Measurements from ENCODE around the gene TRPM3.

Gene TRPM3

DNA sequence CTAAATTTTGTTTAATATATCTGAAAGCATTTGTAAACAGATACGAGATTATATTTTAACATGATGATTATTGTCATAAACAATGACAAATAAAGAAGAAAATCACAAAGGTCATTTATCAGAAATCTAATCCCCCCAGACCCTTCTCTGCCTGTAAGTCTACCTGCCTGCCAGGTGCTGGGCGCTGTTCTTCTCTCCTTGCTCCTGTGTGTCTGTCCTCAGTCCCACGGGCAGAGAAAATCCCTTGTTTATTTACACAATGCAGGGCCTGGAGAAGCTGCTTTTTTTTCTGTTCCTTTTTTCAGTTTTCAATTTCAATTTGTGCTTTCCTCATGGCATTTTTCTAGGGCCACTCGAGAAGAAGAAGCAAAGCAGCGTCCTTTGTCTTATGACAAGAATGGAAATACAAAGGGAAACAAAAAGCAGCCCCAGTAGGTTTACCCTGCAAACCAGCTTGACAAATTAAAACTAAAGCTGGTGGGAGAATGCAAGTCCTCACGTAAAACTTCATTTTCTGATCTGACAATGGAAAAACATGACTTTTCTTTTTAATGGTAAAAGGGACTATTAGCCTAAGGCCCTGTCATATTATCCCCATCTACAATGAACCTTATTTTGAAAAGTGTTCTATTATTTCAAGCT is 424.6 kb downstream of the TRPM3 start:
- no peak for TF ChIP-seq CSDC2 (CRISPR knock-in tag; IDR thresholded peaks at IDR 0.05)
- no peak for TF ChIP-seq BACH2 (CRISPR knock-in tag; IDR thresholded peaks at IDR 0.05; ENCODE audit: borderline replicate concordance)
- no peak for TF ChIP-seq SNAI2 (CRISPR knock-in tag; IDR thresholded peaks at IDR 0.05)
- TF ChIP-seq ISL1 (CRISPR knock-in tag; IDR thresholded peaks at IDR 0.05), result no peak
- no peak for TF ChIP-seq PPARA (CRISPR knock-in tag; IDR thresholded peaks at IDR 0.05; ENCODE audit: borderline replicate concordance)
- TF ChIP-seq, protein P1, sequence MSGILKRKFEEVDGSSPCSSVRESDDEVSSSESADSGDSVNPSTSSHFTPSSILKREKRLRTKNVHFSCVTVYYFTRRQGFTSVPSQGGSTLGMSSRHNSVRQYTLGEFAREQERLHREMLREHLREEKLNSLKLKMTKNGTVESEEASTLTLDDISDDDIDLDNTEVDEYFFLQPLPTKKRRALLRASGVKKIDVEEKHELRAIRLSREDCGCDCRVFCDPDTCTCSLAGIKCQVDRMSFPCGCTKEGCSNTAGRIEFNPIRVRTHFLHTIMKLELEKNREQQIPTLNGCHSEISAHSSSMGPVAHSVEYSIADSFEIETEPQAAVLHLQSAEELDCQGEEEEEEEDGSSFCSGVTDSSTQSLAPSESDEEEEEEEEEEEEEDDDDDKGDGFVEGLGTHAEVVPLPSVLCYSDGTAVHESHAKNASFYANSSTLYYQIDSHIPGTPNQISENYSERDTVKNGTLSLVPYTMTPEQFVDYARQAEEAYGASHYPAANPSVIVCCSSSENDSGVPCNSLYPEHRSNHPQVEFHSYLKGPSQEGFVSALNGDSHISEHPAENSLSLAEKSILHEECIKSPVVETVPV (CRISPR knock-in tag; IDR thresholded peaks at IDR 0.05), result no peak
- TF ChIP-seq ESRRG (CRISPR knock-in tag; IDR thresholded peaks at IDR 0.05), result no peak
- no peak for TF ChIP-seq GLIS3 (CRISPR knock-in tag; IDR thresholded peaks at IDR 0.05)
- TF ChIP-seq, protein P2, sequence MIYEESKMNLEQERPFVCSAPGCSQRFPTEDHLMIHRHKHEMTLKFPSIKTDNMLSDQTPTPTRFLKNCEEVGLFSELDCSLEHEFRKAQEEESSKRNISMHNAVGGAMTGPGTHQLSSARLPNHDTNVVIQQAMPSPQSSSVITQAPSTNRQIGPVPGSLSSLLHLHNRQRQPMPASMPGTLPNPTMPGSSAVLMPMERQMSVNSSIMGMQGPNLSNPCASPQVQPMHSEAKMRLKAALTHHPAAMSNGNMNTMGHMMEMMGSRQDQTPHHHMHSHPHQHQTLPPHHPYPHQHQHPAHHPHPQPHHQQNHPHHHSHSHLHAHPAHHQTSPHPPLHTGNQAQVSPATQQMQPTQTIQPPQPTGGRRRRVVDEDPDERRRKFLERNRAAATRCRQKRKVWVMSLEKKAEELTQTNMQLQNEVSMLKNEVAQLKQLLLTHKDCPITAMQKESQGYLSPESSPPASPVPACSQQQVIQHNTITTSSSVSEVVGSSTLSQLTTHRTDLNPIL (CRISPR knock-in tag; IDR thresholded peaks at IDR 0.05; ENCODE audit: low read depth), result no peak
- TF ChIP-seq OSR1 (CRISPR knock-in tag; IDR thresholded peaks at IDR 0.05), result no peak
- no peak for TF ChIP-seq ZFP3 (CRISPR knock-in tag; IDR thresholded peaks at IDR 0.05)
- TF ChIP-seq TSHZ2 (CRISPR knock-in tag; IDR thresholded peaks at IDR 0.05), result no peak
- TF ChIP-seq TCF4 (CRISPR knock-in tag; IDR thresholded peaks at IDR 0.05; ENCODE audit: borderline replicate concordance), result no peak
- no peak for TF ChIP-seq RARB (CRISPR knock-in tag; IDR thresholded peaks at IDR 0.05)
- no peak for TF ChIP-seq ZFP30 (CRISPR knock-in tag; IDR thresholded peaks at IDR 0.05)
- TF ChIP-seq TOX (CRISPR knock-in tag; IDR thresholded peaks at IDR 0.05; ENCODE audit: borderline replicate concordance), result no peak
- no peak for TF ChIP-seq ZNF70 (CRISPR knock-in tag; IDR thresholded peaks at IDR 0.05)
- no peak for TF ChIP-seq ZNF565 (CRISPR knock-in tag; conservative IDR thresholded peaks at IDR 0.05; ENCODE audit: low read depth)
- ATAC-seq, result no peak

DNA sequence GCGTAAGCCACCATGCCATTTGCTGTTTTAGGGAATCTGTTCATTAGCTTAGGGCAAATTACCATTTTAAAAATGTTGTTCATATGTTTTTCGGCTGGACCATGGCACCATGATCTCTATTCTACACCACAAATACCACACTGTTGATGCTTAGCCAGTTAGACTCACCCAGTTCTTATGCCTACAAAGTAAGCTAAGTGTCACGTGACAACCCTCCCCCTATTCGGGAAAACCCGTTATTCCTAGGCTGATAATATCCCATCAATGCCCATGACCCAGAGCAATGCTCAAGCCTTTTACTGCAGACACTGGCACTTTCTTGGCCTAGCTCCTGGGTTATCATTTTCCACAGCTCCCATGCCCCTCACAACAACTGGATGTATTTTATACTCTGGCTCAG is 426.7 kb downstream of the TRPM3 start:
- no peak for ATAC-seq
- TF ChIP-seq BACH2 (CRISPR knock-in tag; IDR thresholded peaks at IDR 0.05; ENCODE audit: borderline replicate concordance) (no peak), ZC3H10 (CRISPR knock-in tag; IDR thresholded peaks at IDR 0.05) (no peak), CSDC2 (CRISPR knock-in tag; IDR thresholded peaks at IDR 0.05) (no peak), ZNF70 (CRISPR knock-in tag; IDR thresholded peaks at IDR 0.05) (no peak), GLIS3 (CRISPR knock-in tag; IDR thresholded peaks at IDR 0.05) (no peak), PPARA (CRISPR knock-in tag; IDR thresholded peaks at IDR 0.05; ENCODE audit: borderline replicate concordance) (no peak)

- ATAC-seq, result no peak
- TF ChIP-seq BACH2 (CRISPR knock-in tag; IDR thresholded peaks at IDR 0.05; ENCODE audit: borderline replicate concordance) (no peak), ZC3H10 (CRISPR knock-in tag; IDR thresholded peaks at IDR 0.05) (no peak), ZNF565 (CRISPR knock-in tag; conservative IDR thresholded peaks at IDR 0.05; ENCODE audit: low read depth) (no peak), CSDC2 (CRISPR knock-in tag; IDR thresholded peaks at IDR 0.05) (no peak), ZFP3 (CRISPR knock-in tag; IDR thresholded peaks at IDR 0.05) (no peak), ESRRG (CRISPR knock-in tag; IDR thresholded peaks at IDR 0.05) (no peak), OSR1 (CRISPR knock-in tag; IDR thresholded peaks at IDR 0.05) (no peak)
Measured at GRCh38 chr9:70693186-70693585, 428.2 kb downstream of the TRPM3 start.

- no peak for ATAC-seq
- no peak for TF ChIP-seq ARNTL (CRISPR knock-in tag; IDR thresholded peaks at IDR 0.05; ENCODE audit: borderline replicate concordance, low read depth)
- TF ChIP-seq BACH2 (CRISPR knock-in tag; IDR thresholded peaks at IDR 0.05; ENCODE audit: borderline replicate concordance), result no peak
- no peak for TF ChIP-seq GLIS3 (CRISPR knock-in tag; IDR thresholded peaks at IDR 0.05)
- no peak for TF ChIP-seq CSDC2 (CRISPR knock-in tag; IDR thresholded peaks at IDR 0.05)
- TF ChIP-seq ZC3H10 (CRISPR knock-in tag; IDR thresholded peaks at IDR 0.05), result no peak
- no peak for TF ChIP-seq TCF4 (CRISPR knock-in tag; IDR thresholded peaks at IDR 0.05; ENCODE audit: borderline replicate concordance)
- TF ChIP-seq TOX (CRISPR knock-in tag; IDR thresholded peaks at IDR 0.05; ENCODE audit: borderline replicate concordance), result no peak
- TF ChIP-seq PATZ1 (CRISPR knock-in tag; IDR thresholded peaks at IDR 0.05; ENCODE audit: borderline replicate concordance), result no peak
- TF ChIP-seq, protein P1 (CRISPR knock-in tag; IDR thresholded peaks at IDR 0.05), result no peak
- TF ChIP-seq ZFP30 (CRISPR knock-in tag; IDR thresholded peaks at IDR 0.05), result no peak
- TF ChIP-seq RARB (CRISPR knock-in tag; IDR thresholded peaks at IDR 0.05), result no peak
- TF ChIP-seq, protein P3, sequence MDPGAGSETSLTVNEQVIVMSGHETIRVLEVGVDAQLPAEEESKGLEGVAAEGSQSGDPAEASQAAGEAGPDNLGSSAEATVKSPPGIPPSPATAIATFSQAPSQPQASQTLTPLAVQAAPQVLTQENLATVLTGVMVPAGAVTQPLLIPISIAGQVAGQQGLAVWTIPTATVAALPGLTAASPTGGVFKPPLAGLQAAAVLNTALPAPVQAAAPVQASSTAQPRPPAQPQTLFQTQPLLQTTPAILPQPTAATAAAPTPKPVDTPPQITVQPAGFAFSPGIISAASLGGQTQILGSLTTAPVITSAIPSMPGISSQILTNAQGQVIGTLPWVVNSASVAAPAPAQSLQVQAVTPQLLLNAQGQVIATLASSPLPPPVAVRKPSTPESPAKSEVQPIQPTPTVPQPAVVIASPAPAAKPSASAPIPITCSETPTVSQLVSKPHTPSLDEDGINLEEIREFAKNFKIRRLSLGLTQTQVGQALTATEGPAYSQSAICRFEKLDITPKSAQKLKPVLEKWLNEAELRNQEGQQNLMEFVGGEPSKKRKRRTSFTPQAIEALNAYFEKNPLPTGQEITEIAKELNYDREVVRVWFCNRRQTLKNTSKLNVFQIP (CRISPR knock-in tag; IDR thresholded peaks at IDR 0.05; ENCODE audit: borderline replicate concordance, low read depth), result no peak
- TF ChIP-seq, protein P2 (CRISPR knock-in tag; IDR thresholded peaks at IDR 0.05; ENCODE audit: low read depth), result no peak
Measured at GRCh38 chr9:70692431-70692830, 429.0 kb downstream of the TRPM3 start.

All from SK-N-SH treated with all-trans-retinoic acid at 6 μM for 48 hours (cell line).